AG04450 (cell line): ENCODE results near the gene DDI1. TPM values are rescaled to one million over a fixed set of nuclear protein-coding genes. Genes with fewer than 3 reads are reported as not detected.

ENCODE experiments used
- CTCF ChIA-PET: fragments of 300-600, 350-600 bp; formaldehyde crosslinking; extraction: SDS; loops from one replicate; lab custom pipeline; 2022; ENCODE audit warnings: antibody characterized with exemption, inconsistent platforms; lab: Charles Lee
- POLR2A ChIA-PET: fragments of 350-600 bp; formaldehyde crosslinking; extraction: SDS; loops from one replicate; lab custom pipeline; 2021; ENCODE audit warnings: antibody characterized with exemption, inconsistent platforms; lab: Yijun Ruan, JAX
- DNase-seq: peaks from one replicate; pipeline ENCODE4 v3.0.0-alpha.2; 2011; ENCODE audit warnings: low read depth, low spot score
- H3K27ac ChIP-seq: one replicate; pipeline ENCODE4 v1.5.1; 2012; ENCODE audit warnings: low read depth, low read length, control low read depth
- H3K27me3 ChIP-seq: one replicate; pipeline ENCODE4 v1.6.0; 2012; ENCODE audit warnings: low read length; ENCODE audit not compliant: control insufficient read depth, insufficient read depth
- H3K4me3 ChIP-seq: 2 replicates; pipeline ENCODE4 v1.5.1; 2011; ENCODE audit warnings: mild to moderate bottlenecking, low read depth, low read length, control low read depth
- H3K9me3 ChIP-seq: 2 replicates; pipeline ENCODE4 v1.5.1; 2012; ENCODE audit warnings: low read length; ENCODE audit not compliant: control insufficient read depth, insufficient read depth
- polyA plus RNA-seq: library from polyadenylated mRNA; depleted of rRNA; stranded (reverse); fragments of >200 nt; gene quantifications from 2 replicates; pipeline ENCODE4 v1.2.3, GENCODE V29; 2011
- TF ChIP-seq, protein P1 (sequence below): IDR thresholded peaks from 2 replicates; pipeline ENCODE4 v1.5.1; 2011; ENCODE audit warnings: low read depth, low read length, control low read depth, inconsistent platforms

The DDI1 gene
- polyA plus RNA-seq, 1 experiment: not detected

- TF ChIP-seq, protein P1, sequence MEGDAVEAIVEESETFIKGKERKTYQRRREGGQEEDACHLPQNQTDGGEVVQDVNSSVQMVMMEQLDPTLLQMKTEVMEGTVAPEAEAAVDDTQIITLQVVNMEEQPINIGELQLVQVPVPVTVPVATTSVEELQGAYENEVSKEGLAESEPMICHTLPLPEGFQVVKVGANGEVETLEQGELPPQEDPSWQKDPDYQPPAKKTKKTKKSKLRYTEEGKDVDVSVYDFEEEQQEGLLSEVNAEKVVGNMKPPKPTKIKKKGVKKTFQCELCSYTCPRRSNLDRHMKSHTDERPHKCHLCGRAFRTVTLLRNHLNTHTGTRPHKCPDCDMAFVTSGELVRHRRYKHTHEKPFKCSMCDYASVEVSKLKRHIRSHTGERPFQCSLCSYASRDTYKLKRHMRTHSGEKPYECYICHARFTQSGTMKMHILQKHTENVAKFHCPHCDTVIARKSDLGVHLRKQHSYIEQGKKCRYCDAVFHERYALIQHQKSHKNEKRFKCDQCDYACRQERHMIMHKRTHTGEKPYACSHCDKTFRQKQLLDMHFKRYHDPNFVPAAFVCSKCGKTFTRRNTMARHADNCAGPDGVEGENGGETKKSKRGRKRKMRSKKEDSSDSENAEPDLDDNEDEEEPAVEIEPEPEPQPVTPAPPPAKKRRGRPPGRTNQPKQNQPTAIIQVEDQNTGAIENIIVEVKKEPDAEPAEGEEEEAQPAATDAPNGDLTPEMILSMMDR: no peak
- Histone ChIP-seq H3K27me3 (no peaks in the 10 kb centered on the region), H3K27ac (no peak overlapping the region), H3K9me3 (no peaks in the 10 kb centered on the region), H3K4me3 (no peak overlapping the region)
- POLR2A ChIA-PET: no interaction called here
- DNase-seq: no peak
- CTCF ChIA-PET: no interaction called here
Measured at GRCh38 chr11:104064034-104064630, 27.7 kb downstream of the DDI1 start.

- Histone ChIP-seq H3K9me3 (no peaks in the 10 kb centered on the region), H3K27ac (no peak overlapping the region), H3K27me3 (no peaks in the 10 kb centered on the region), H3K4me3 (no peak overlapping the region)
- ChIA-PET POLR2A (no interaction called here), CTCF (no interaction called here)
- TF ChIP-seq, protein P1: no peak
- no peak for DNase-seq
Measured at GRCh38 chr11:104067534-104067933, 31.1 kb downstream of the DDI1 start.

DNA sequence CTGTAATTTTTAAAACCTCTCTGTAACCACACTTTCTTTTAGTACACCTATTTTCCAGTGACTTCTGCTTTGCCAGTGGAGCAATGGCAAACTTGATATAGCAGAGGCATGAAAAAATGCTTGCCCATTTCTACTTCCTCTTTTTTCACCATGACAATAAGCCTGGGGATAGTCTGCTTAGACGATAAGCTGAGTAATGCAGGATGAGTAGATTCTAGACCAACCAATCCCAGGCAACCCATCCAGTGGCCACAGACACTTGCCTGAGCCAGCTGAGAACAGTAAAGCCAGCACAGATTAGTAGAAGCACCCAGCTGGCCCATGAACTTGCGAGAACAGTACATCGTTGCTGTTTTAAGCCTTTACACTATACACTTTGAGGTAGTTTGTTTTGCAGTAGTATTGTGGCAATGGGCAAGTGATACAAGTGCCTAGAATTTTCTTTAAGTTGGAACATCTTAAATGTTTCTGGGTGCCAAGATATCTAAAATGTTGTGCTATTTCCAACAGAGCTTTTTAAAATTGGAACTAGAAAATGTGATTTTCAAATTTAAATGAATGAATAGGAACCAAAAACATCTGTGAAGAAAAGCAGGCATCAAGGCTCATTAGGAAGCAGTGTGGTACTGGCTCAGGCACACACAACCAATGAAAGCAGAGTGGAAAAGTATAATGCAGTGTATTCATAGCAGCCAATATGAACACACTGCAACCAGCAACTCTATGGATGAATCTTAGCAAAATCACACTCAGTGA, 37.7 kb downstream of the DDI1 start:
- H3K4me3 ChIP-seq: no peak overlapping the region
- ChIA-PET POLR2A (no interaction called here), CTCF (no interaction called here)

GRCh38 chr11:104075091-104075490, 38.7 kb downstream of the DDI1 start:
- TF ChIP-seq, protein P1: no peak
- Histone ChIP-seq H3K4me3 (no peak overlapping the region), H3K27me3 (no peaks in the 10 kb centered on the region), H3K9me3 (no peaks in the 10 kb centered on the region), H3K27ac (no peak overlapping the region)
- CTCF ChIA-PET: no interaction called here
- DNase-seq: no peak
- POLR2A ChIA-PET: no interaction called here

More for the DNA sequence above, 37.7 kb downstream of the DDI1 start:
- no peak for DNase-seq
- TF ChIP-seq, protein P1: no peak
- no peaks in the 10 kb centered on the region for H3K27me3 ChIP-seq
- no peak overlapping the region for H3K27ac ChIP-seq
- no peaks in the 10 kb centered on the region for H3K9me3 ChIP-seq

GRCh38 chr11:104075706-104076105, 39.3 kb downstream of the DDI1 start:
- TF ChIP-seq, protein P1: no peak
- Histone ChIP-seq H3K27ac (no peak overlapping the region), H3K9me3 (no peaks in the 10 kb centered on the region), H3K4me3 (no peak overlapping the region), H3K27me3 (no peaks in the 10 kb centered on the region)
- ChIA-PET CTCF (no interaction called here), POLR2A (no interaction called here)
- DNase-seq: no peak
